Cardiac fibroblast (primary cell): ENCODE measurements around the gene XRRA1.
A peak's percentile ranks its signal among the peaks of the same experiment; 100 is the strongest.
"Not testable (repeated sequence)": the region's sequence is repeated elsewhere in the genome, so short reads cannot be mapped to it uniquely, and the experiment has no call there.

Experiments
- DNase-seq, 2 donors: peaks; one replicate each; pipeline versions ENCODE4 v3.0.0 to v3.0.0-alpha.2; 2010; ENCODE audit warnings: low read depth in 2 of 2
- H3K4me3 ChIP-seq, 2 donors: replicated peaks in 1 of 2; 1 replicate in 1 of 2; 2 replicates in 1 of 2; pipeline ENCODE4 v1.5.1; 2011; ENCODE audit warnings: low read depth in 2 of 2, low read length in 2 of 2, mild to moderate bottlenecking in 2 of 2, moderate library complexity in 1 of 2
- CTCF ChIP-seq: IDR thresholded peaks from one replicate; pipeline ENCODE4 v1.5.1; 2011; ENCODE audit warnings: low read depth, mild to moderate bottlenecking, low read length, inconsistent platforms

The XRRA1 gene

GRCh38 chr11:74909385-74909784 is 39.5 kb downstream of the XRRA1 start:
- no peak overlapping the region for H3K4me3 ChIP-seq
- no peak for TF ChIP-seq CTCF
- no peak for DNase-seq

GRCh38 chr11:74905326-74905725 is 43.6 kb downstream of the XRRA1 start:
- DNase-seq, result peak in 1 of 2 donors; percentile 40
- no peak overlapping the region for H3K4me3 ChIP-seq
- no peak for TF ChIP-seq CTCF

GRCh38 chr11:74902342-74902741 is 46.5 kb downstream of the XRRA1 start:
- no peak for TF ChIP-seq CTCF
- DNase-seq, result no peak
- no peak overlapping the region for H3K4me3 ChIP-seq

GRCh38 chr11:74896311-74896710 is 52.6 kb downstream of the XRRA1 start:
- no peak overlapping the region for H3K4me3 ChIP-seq
- no peak for TF ChIP-seq CTCF
- no peak for DNase-seq

- DNase-seq, result no peak
- no peak for TF ChIP-seq CTCF
- H3K4me3 ChIP-seq, result no peak overlapping the region
These were observed 53.4 kb downstream of the XRRA1 start for GRCh38 chr11:74895340-74896116.

- DNase-seq, H3K4me3 ChIP-seq: not testable (repeated sequence)
These were observed 55.9 kb downstream of the XRRA1 start for GRCh38 chr11:74893015-74893414.

GRCh38 chr11:74877132-74877531 is 71.8 kb downstream of the XRRA1 start:
- H3K4me3 ChIP-seq, result no peak overlapping the region
- TF ChIP-seq CTCF, result peak; percentile 64
- peak; percentile 10 to 56 for DNase-seq
